Urinary bladder (tissue), 4 donors: ENCODE data around the gene HAND2. TPM values are rescaled to one million over a fixed set of nuclear protein-coding genes. Genes with fewer than 3 reads are reported as not detected.

Experiments
- DNase-seq: peaks from one replicate; pipeline ENCODE4 v3.0.0-alpha.2; 2015; ENCODE audit errors: extremely low spot score
- H3K27ac ChIP-seq: one replicate; pipeline ENCODE4 v1.5.1; 2013; ENCODE audit warnings: low read depth, mild to moderate bottlenecking, moderate library complexity
- H3K36me3 ChIP-seq: one replicate; pipeline ENCODE4 v1.6.1; 2013; ENCODE audit warnings: mild to moderate bottlenecking, moderate library complexity; ENCODE audit not compliant: insufficient read depth
- H3K4me1 ChIP-seq: one replicate; pipeline ENCODE4 v1.6.1; 2013; ENCODE audit warnings: mild to moderate bottlenecking, moderate library complexity; ENCODE audit not compliant: insufficient read depth
- H3K4me3 ChIP-seq: one replicate; pipeline ENCODE4 v1.5.1; 2013; ENCODE audit warnings: low read depth, low read length
- WGBS: extraction: QIAGEN DNeasy Blood & Tissue Kit; methylation state at CpG from one replicate; pipeline ENCODE4 v1.1.7; 2013; 5-methylcytosine and 5-hydroxymethylcytosine counted together
- polyA plus RNA-seq: library from polyadenylated mRNA; stranded (reverse); fragments of 200-250 nt; gene quantifications from one replicate; pipeline ENCODE4 v1.2.3, GENCODE V29; 2013
- total RNA-seq: library from RNA; depleted of rRNA; stranded (reverse); fragments of >200 nt; gene quantifications from one replicate; pipeline ENCODE4 v1.2.3, GENCODE V29; 2014
- donor health status: healthy with polysubstance abuse.
- donor health status: healthy.

HAND2 gene
- total and polyA plus RNA-seq, 2 donors, result 14.5 to 75.1 TPM

DNA sequence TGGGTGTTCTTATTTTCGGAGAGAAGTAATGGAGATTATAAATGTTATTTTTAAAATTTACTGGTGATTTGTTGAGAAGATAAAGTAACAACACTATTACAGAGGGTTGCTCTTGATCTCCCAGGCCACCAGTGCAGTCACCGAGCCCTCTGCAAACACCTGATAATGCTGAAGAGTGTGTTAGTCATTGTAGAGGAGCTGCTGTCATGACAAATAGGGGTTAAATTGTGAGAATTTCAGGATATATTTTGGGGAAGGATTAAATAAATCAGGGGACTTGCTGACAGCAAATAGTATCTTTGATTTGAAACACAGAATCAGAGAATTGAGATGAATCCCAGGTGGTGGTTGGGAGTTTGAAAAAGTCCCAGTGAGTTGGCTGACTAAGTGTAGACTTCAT, 16.7 kb upstream of the HAND2 start:
- no peak for DNase-seq
- WGBS, result 85% methylated on average over 2 of the region's 2 CpGs
- H3K36me3 ChIP-seq, result no peaks in the 10 kb centered on the region
- no peaks in the 10 kb centered on the region for H3K4me1 ChIP-seq
- no peak overlapping the region for H3K4me3 ChIP-seq
- no peak overlapping the region for H3K27ac ChIP-seq

DNA sequence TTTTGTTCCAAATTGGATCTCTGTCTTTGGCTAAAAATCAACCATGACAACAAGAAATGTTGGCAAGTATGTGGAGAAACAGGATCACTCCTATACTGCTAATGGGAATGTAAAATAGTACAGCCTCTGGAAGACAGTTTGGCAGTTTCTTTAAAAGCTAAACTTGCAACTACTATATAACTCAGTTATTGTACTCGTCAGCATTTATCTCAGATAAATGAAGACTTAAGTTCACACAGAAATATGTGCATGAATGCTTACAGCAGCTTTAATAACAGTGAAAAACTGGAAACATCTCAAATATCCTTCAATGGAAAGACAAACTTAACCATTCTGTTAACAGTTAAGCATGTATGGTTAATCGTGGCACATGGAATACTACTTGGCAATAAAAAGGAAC, 15.4 kb upstream of the HAND2 start:
- no peak for DNase-seq
- 82% methylated on average over 2 of the region's 2 CpGs for WGBS

DNA sequence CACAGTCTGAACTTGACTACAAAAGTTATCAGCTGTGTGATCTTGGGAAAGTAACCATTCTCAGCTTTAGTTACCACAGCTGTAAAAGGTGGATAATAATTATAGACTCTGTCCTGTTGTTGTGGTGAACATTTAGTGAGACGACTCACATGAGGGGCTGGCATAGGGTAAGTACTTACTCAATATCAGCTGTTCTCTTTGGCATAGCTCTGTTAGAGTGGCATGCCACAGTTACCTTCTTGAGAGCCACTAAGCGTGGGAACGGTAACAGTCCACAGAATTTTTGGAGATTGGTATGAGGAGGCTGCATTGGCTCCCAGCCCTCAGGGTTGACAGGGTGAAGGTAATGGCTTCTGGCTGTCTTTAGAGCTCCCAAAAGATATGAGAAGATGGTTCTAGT, 13.2 kb upstream of the HAND2 start:
- no peaks in the 10 kb centered on the region for H3K4me1 ChIP-seq

More for the DNA sequence above, 15.4 kb upstream of the HAND2 start:
- H3K4me3 ChIP-seq, result no peak overlapping the region
- no peaks in the 10 kb centered on the region for H3K4me1 ChIP-seq
- H3K36me3 ChIP-seq, result no peaks in the 10 kb centered on the region
- no peak overlapping the region for H3K27ac ChIP-seq

DNA sequence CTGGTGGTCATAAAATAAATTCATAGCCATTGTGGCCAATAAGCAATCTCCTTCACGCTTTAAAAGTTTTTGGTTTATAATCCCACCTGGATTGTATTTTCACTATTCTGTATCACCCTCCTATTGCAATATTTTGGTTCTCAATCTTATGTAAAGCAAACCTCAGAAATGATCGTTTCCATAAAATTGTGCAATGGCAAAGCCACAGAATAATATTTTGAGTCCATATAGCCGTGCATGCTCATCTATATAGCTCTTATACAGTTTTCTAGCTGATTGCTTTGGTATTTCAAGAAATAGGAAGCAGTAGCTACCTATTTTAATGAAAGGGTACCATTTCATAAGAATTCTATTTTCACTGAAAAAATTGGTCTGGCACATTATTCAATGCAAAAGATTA, 10.0 kb upstream of the HAND2 start:
- Histone ChIP-seq H3K4me1 (no peaks in the 10 kb centered on the region), H3K27ac (no peak overlapping the region), H3K4me3 (no peak overlapping the region), H3K36me3 (no peaks in the 10 kb centered on the region)
- DNase-seq, result no peak
- WGBS, result 84% methylated on average over 3 of the region's 3 CpGs

More for the DNA sequence above, 13.2 kb upstream of the HAND2 start:
- Histone ChIP-seq H3K36me3 (no peaks in the 10 kb centered on the region), H3K4me3 (no peak overlapping the region), H3K27ac (no peak overlapping the region)
- DNase-seq, result no peak
- WGBS, result 70% methylated on average over 3 of the region's 3 CpGs

DNA sequence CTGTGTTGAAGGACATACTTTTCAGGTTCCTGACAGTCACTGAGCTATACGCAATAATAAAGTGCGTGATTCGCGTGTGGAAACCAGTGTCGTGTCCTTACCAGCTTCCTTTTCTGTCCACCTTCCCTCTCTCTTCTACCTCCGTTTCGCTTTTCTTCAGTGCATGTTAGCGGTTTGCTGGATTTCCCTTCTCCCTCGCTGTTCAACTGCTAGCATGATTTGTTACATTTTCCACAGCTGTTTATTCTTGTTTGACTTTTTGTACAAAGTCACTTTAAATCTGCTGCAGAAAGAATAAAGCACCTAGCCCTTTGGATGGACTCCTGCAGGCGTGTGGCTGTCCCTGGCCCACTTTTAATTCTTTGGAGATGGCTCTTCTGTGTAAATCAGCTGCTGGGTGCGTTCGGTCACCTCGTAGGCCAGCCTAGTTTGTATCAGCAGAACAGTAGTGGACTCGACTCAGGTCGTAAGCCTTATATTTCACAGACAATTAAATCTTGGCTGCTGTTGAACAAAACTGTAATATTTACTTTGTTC, 8.9 kb upstream of the HAND2 start:
- Histone ChIP-seq H3K27ac (no peak overlapping the region), H3K4me3 (peak overlapping the region; percentile 39), H3K36me3 (no peaks in the 10 kb centered on the region), H3K4me1 (no peaks in the 10 kb centered on the region)
- DNase-seq, result no peak
- WGBS, result 6% methylated on average over 15 of the region's 15 CpGs

DNA sequence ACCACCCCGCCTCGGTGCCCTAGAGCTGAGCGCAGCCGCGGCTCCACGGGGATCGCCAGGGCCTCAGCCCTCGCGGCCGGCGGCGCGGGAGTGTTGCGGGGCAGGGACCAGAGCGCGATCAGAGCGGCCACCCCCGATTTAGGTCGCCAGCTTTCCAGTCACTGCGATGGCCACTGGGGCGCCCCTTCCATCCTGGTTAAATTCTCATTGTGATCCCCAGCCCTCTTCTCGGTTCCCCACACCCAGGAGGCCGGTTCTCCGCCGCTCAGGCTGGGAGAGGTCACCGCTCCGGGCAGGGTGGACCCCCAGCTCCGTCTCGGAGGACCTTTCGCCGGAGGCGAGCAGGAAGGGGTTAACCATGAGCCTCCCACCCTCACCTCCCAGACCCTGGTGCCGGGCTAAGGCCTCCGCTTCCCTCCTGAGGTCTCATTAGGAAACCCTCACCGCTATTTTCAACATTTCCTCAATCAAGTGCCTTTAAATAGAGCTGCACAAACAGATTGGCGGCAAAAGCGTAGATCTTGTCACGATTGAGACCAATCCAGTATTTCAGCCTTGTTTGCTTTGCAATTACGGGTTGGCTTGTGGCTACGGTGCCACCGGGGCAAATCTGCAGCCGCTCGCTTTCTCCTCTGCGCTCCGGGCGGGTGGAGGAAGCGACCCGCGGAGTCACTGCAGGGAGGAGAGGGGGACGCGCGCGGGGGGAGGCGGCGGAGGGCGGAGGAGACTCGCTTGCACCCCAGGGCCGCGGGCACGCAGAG, 8.3 kb upstream of the HAND2 start:
- peak overlapping the region; percentile 19 for H3K27ac ChIP-seq
- no peaks in the 10 kb centered on the region for H3K4me1 ChIP-seq
- peak overlapping the region; percentile 39 for H3K4me3 ChIP-seq

DNA sequence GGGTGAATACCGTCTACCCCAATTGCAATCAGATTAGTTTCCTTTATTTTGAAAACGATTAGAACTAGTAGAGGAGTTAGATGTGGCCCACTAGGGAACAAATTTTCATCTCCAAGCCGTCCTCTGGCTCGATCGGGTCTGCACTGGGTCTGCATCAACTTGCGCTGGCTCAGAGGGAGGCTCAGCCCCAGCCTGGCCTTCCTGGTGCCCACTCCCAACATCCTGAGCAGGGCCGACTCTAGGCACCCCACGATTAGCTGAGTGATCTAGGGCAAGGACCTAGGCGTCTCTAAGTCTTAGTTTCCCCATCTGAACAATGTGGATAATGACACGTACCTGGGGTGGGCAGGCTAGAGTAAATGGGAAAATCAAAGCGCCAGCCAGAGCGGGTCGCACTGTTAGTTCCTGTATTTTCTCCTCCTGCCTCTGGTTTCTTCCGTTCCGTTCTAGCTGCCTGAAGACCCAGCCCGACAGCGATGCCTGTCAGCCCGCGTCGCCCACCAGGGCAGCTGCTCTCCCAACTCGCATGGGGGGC, 7.7 kb upstream of the HAND2 start:
- Histone ChIP-seq H3K4me3 (peak overlapping the region; percentile 39), H3K36me3 (no peaks in the 10 kb centered on the region), H3K4me1 (no peaks in the 10 kb centered on the region), H3K27ac (no peak overlapping the region)
- 60% methylated on average over 21 of the region's 21 CpGs for WGBS
- DNase-seq, result no peak

More for the DNA sequence above, 8.3 kb upstream of the HAND2 start:
- H3K36me3 ChIP-seq, result no peaks in the 10 kb centered on the region
- 22% methylated on average over 60 of the region's 60 CpGs for WGBS
- DNase-seq, result no peak

DNA sequence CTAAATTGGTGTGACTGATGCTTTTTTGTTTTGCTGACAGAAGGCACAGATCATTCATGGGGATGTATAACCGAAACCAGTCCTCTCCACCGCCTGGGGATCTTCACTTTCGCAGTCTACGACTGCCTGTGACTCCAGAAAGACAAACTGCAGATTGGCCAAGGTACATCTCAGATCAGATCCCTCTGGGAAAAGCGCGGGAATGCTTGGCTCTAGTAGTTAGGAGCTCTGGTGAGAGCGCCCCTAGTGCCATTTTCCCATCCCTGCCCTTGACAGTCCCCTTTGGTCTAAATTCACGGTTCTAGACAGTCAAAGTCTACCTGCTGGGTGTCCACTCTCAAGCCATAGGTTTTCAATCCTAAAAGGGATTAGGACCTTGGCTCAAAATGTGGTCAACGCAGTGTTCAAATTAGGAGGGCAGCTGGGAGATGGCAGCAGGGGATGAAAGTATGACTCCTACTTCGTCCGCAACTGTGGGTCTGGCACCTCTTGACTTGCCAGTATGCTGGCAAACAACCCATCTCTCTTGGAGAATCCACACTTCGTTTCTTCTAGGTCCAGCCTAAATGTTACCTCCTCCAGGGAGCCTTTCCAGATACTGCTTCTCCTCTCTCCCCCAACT, 6.9 kb upstream of the HAND2 start:
- H3K27ac ChIP-seq, result no peak overlapping the region
- H3K4me1 ChIP-seq, result no peaks in the 10 kb centered on the region
- no peak for DNase-seq
- 65% methylated on average over 12 of the region's 12 CpGs for WGBS
- no peaks in the 10 kb centered on the region for H3K36me3 ChIP-seq
- H3K4me3 ChIP-seq, result no peak overlapping the region

DNA sequence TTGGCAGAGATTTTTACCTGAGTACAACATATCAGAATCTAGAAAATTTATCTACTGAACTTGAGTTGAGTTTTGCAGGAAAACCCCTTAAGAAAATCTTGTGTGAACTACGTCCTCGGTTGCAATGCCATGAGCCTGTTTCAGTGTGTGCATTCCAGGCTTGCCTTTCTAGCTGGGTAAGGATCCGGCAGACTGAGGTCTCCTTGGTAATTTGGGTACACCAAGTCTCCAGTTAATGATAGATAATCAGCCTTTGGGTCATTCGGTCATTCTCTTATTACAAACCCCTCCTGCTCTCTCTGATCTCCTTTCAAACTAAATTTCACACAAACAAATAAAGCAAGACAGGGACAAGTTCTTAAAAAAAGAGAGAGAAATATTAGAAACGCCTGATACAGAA, 5.9 kb upstream of the HAND2 start:
- 49% methylated on average over 5 of the region's 5 CpGs for WGBS
- H3K4me3 ChIP-seq, result no peak overlapping the region
- DNase-seq, result no peak
- no peak overlapping the region for H3K27ac ChIP-seq
- no peaks in the 10 kb centered on the region for H3K36me3 ChIP-seq
- no peaks in the 10 kb centered on the region for H3K4me1 ChIP-seq

DNA sequence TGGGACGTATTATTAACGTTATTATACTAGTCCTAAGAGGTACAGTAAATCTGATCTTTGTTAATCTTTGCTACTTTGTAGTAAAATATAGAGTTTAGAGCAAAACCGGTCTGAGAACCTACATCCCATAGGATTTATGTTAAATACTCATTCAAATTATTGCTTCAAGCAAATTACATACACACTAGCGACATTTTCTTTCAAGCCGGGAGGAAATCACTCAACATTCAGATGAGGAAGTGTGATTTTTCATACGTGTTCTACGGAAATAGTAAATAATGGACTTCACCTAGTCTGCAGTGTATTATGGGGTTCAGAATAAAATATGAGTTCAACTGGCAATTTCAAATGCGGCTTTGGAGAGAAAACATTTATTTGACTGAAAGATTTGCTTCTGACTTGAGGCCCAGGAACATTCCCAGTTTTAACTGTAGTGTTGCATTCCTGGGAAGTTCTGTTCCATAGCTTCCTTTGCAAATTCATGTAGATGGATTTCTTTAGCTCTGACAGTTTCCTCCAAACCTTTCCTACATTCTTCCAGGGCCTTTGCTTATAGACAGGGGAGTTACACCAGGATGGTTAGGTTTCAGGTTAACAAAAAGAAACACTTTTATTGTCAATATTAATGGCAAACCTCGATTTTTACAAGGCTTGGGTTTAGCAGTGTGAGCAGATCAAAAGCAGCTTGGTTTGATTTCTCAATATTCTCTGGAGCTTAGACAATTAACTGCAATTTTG, 5.3 kb upstream of the HAND2 start:
- Histone ChIP-seq H3K4me1 (no peaks in the 10 kb centered on the region), H3K36me3 (no peaks in the 10 kb centered on the region), H3K4me3 (no peak overlapping the region), H3K27ac (no peak overlapping the region)
- no peak for DNase-seq
- 57% methylated on average over 9 of the region's 9 CpGs for WGBS

DNA sequence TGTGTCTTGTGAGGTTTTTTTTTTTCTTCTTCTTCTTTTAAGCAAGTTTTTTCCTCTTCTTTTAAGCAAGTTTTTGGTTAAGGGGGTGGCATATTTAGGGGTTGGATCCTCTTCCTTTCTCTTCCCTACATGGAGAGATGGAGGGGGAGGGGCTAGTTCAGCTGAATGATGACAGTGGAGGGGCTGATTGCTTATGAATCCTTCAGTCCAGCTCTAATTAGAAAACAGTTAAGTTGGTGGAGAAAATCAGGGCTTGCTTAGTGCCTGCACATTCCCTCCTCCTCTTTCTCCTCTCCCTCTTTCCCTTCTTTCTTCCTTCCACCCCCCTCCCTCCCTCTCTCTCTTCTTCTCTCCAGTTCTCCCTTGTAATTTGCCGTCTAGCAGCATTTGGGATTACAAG, 4.4 kb upstream of the HAND2 start:
- DNase-seq, result no peak
- Histone ChIP-seq H3K27ac (no peak overlapping the region), H3K4me1 (no peaks in the 10 kb centered on the region), H3K36me3 (no peaks in the 10 kb centered on the region), H3K4me3 (no peak overlapping the region)
- WGBS, result 55% methylated on average over 1 of the region's 1 CpG

DNA sequence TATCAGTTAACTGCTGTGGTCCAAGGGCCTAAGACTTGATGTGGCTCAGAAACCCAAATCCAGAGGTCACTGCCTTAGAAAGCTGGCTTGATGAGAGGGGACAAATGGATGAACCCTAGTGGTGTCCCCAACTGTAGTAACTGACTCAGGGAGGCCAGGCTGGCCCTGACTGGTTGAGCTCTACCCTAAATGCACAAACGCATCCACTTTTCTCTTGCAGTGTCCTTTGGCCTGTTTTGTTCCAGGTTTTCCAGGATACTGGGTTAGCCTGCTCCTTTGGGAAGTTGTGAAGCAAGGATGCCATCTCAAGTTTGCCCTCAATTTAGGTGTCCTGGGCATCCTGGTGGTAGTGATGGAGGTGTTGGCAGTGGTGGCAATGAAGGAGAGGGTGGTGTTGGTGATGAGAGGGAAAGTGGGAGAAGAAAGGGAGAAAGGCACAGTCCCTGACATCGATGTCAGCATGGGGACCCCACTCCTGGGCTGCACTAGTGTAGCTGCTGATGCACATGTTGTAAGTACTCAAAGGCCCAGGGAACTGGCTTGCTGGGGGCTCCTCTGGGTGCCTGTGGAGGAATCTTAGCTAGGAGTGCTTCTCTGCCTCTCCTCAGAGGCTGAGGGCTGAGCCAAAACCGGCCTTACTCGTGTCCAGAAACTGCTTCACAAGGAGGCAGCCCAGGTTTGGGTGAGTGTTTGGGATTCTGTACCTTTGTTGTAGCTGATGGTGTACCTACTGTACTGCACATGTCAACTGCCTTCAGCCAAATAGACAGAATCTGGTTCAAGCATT, 2.9 kb upstream of the HAND2 start:
- Histone ChIP-seq H3K4me3 (no peak overlapping the region), H3K4me1 (no peaks in the 10 kb centered on the region), H3K27ac (no peak overlapping the region), H3K36me3 (no peaks in the 10 kb centered on the region)
- DNase-seq, result no peak
- 50% methylated on average over 4 of the region's 4 CpGs for WGBS
